8988T (cell line): ENCODE measurements around the gene SLC12A7.
"Not testable (repeated sequence)": the region's sequence is repeated elsewhere in the genome, so short reads cannot be mapped to it uniquely, and the experiment has no call there.

Source experiments
- DNase-seq: peaks from one replicate; pipeline ENCODE4 v3.0.0; 2011

SLC12A7 gene

DNA sequence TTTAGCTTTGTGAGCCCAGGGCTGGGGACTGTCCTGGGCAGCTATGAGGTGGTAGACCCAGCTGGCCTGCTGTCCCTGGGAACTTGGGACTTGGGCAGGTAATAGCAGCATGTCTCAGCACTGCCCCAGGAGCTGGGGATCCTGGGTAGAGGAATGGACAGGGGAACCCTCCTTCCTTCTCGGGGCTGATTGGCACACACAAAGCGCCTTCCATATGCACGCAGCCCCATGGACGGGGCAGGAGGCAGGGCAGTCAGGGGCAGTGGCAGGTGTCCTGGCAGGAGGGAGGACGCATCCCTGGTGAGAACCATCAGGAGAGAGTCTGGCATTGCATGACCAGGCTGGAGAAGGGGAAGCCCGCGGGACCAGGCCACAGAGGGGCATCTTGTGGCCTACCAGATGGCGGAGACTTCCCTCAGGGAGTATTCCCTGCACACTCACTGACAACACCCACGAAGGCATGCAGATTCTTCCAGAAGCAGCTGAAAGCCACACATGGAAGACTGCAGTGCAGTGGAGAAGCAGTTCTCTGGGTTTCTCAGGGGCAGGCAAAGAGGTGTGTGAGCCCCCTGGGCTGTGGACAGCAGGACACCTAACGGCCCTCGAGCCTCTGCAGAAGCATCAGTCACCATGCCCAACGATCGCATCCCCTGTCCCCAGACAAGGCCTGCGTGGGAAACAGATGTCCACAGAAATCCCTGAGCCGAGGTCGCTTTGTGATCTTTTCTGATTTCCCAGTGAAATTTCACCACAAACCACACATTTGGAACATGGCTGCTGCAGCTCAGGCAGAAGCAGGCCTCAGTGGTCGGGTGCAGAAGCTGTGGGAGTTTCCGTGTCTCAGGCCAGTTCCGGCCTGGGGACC is 110.2 kb downstream of the SLC12A7 start:
- DNase-seq, result no peak

DNA sequence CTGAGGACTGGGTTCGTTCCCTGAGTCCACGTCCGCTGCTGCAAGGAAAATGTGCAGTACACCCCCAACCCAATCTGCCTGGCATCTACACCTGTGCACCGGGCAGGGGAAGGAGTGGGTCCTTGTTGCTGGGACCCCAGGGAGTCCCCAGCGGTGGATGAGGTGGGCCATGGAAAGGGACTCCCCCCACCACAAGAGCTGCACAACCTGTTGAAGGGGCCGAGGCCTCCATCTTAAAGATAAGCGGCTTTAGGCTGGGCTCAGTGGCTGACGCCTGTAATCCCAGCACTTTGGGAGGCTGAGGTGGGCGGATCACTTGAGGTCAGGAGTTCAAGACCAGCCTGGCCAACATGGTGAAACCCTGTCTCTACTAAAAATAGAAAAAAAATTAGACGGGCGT is 111.0 kb downstream of the SLC12A7 start:
- not testable (repeated sequence) for DNase-seq
